ENCODE data around the gene ATP8B3. TPM values are rescaled to one million over a fixed set of nuclear protein-coding genes. Genes with fewer than 3 reads are reported as not detected.

ATP8B3 gene
- total RNA-seq, 1 experiment from 2014 or later: 9.6 TPM

GRCh38 chr19:1736280-1736679 is 75.8 kb downstream of the ATP8B3 start:
- no peak overlapping the region for H2BK120ac ChIP-seq (ENCODE audit: low read depth, low read length, poor library complexity, severe bottlenecking)

More at GRCh38 chr19:1736280-1736679, 75.8 kb downstream of the ATP8B3 start:
- Histone ChIP-seq H4K20me1 (ENCODE audit: control insufficient read depth, insufficient read depth, insufficient read length) (no peaks in the 10 kb centered on the region), H2AFZ (ENCODE audit: low read length) (no peak overlapping the region), H3K4me2 (ENCODE audit: insufficient read depth, insufficient read length, low read length) (no peak overlapping the region), H2BK15ac (ENCODE audit: low read depth, low read length) (no peak overlapping the region), H3K23me2 (ENCODE audit: insufficient read length, low read depth, low read length, poor library complexity, severe bottlenecking) (peaks cover 3% of the 10 kb centered on the region), H4K91ac (ENCODE audit: insufficient read length, low read depth, low read length) (no peak overlapping the region), H3K79me2 (ENCODE audit: insufficient read depth, low read length) (no peaks in the 10 kb centered on the region), H4K8ac (replicated peaks; ENCODE audit: insufficient read length, low read depth, low read length) (no peak overlapping the region), H3K56ac (ENCODE audit: insufficient read length, low read depth, low read length) (no peak overlapping the region), H2AK5ac (ENCODE audit: insufficient read length, low read length) (no peak overlapping the region), H3K23ac (ENCODE audit: insufficient read length, low read depth, low read length) (no peak overlapping the region), H3T11ph (ENCODE audit: low read length) (no peak overlapping the region), H3K79me1 (ENCODE audit: insufficient read depth, low read depth, low read length, poor library complexity, severe bottlenecking) (no peaks in the 10 kb centered on the region), H3K14ac (ENCODE audit: insufficient read depth, low read length) (no peak overlapping the region), H2BK12ac (ENCODE audit: insufficient read length, low read depth, low read length) (no peak overlapping the region), H3K27me3 (ENCODE audit: insufficient read depth, low read length) (no peaks in the 10 kb centered on the region), H2BK5ac (ENCODE audit: insufficient read length, low read length) (no peak overlapping the region), H3K18ac (ENCODE audit: insufficient read length, low read depth, low read length) (no peak overlapping the region), H3K27ac (ENCODE audit: insufficient read length, low read depth, low read length) (no peak overlapping the region), H4K5ac (ENCODE audit: insufficient read length, low read depth, low read length) (no peak overlapping the region), H3K9ac (ENCODE audit: extremely low read depth, insufficient read length, low read length) (no peak overlapping the region), H3K9me3 (ENCODE audit: control insufficient read depth, low read depth, low read length) (no peaks in the 10 kb centered on the region), H3K4ac (ENCODE audit: low read depth, low read length) (no peak overlapping the region), H2BK20ac (ENCODE audit: low read depth, low read length, poor library complexity, severe bottlenecking) (no peak overlapping the region), H3K4me1 (ENCODE audit: insufficient read depth, low read length) (no peaks in the 10 kb centered on the region)
- H3K27me3 Mint-ChIP-seq (ENCODE audit: low read depth): peaks cover 97% of the 10 kb centered on the region
- TF ChIP-seq CTCF (conservative IDR thresholded peaks at IDR 0.05): no peak
- peaks cover 5 to 6% of the 10 kb centered on the region in 2 experiments; a peak in 3 of 5 replicates for H3K9me3 Mint-ChIP-seq
- no CpG with 5 or more reads among the region's 3 CpGs for WGBS (ENCODE audit: extremely low coverage, insufficient read length, low lambda C conversion rate)
- no peak for DNase-seq
- peaks cover 0 to 10% of the 10 kb centered on the region in 2 experiments; a peak in 2 of 4 replicates for H3K4me1 Mint-ChIP-seq
- no peak overlapping the region for H3K27ac Mint-ChIP-seq
- H3K36me3 Mint-ChIP-seq (ENCODE audit: insufficient read depth in 1 of 3, low read depth in 3 of 3): no peaks in the 10 kb centered on the region
- H3K4me3 Mint-ChIP-seq: no peak overlapping the region

Data from H9 (cell line).